Activated T-cell treated with anti-CD3 and anti-CD28 coated beads, Interleukin-2, amount 50 U/mL, for 48 hours (primary cell): ENCODE measurements around the gene IDNK.
A peak's percentile ranks its signal among the peaks of the same experiment; 100 is the strongest.
"Not testable (repeated sequence)": the region's sequence is repeated elsewhere in the genome, so short reads cannot be mapped to it uniquely, and the experiment has no call there.

Experiments used
- DNase-seq, 2 experiments: peaks; one replicate each; pipeline ENCODE4 v3.0.0-alpha.2; 2020

The IDNK gene

GRCh38 chr9:83622939-83623678 is at the start of gene IDNK:
Gene IDNK (plus strand): TSS chr9:83623143. CDS start chr9:83623172, 29 bp downstream.
- DNase-seq: peak; percentile 77 to 81

GRCh38 chr9:83574482-83574881 is 48.5 kb upstream of the IDNK start:
- DNase-seq: no peak

GRCh38 chr9:83582029-83582428 is 40.9 kb upstream of the IDNK start:
- DNase-seq: no peak

DNA sequence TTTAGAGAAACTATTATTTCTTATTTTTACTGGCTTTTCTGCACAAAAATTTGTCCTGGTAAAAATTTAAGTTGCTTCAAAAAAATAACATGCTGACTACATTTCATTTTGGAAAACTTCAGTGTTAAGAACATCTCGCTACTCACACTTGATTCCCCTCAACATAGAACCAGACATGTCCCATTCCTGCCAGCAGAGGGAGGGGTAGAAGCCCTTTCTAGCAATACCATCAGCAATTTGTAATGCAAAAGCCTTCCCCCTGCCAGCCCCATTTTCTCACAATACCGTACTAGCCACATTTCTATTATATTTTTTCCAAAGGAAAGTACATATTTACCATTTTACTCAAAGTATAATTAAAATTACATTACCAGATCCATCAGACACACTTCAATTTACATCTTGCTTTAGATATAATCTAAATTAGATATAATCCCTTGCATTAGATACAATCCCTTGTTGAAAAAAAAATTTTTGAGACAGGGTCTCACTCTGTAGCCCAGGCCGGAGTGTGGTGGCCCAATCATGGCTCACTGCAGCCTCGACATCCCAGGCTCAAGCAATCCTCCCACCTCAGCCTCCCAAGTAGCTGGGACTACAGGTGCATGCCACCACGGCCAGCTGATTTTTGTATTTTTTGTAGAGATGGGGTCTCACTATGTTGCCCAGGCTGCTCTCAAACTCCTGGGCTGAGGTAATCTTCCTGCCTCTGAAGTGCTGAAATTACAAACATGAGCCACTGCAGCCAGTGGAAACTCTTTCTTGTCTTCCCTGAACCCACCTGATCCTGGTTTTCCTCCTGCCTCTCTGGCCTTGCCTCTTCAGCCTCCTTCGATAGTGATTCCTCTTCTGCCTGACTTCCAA is 39.6 kb upstream of the IDNK start:
- peak; percentile 24 to 27 for DNase-seq

DNA sequence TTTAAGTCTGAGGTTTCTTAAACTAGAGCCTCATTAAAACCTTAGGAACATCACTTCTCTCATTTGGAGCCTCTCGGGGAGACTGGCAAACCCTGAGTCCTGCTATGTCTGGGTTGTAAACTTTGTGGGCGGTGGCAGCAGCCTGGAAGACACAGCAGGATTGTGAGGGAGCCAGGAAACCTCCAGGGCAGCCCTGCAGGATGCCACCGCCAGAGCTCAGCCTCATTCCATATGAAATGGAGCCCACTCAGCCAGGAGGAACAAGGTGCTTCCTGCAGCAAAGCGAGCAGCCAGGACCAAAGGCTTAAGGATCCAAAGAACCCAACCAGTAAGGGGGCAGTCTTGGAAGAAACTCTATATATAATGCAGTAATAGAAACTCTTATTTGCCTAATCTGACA is 37.9 kb upstream of the IDNK start:
- no peak for DNase-seq

- DNase-seq: no peak
Observed at GRCh38 chr9:83588256-83588655, 34.7 kb upstream of the IDNK start.

- peak; percentile 57 to 66 for DNase-seq
Observed at GRCh38 chr9:83596899-83597504, 25.9 kb upstream of the IDNK start.

- DNase-seq: no peak
Observed at GRCh38 chr9:83598487-83598886, 24.5 kb upstream of the IDNK start.

- no peak for DNase-seq
Observed at GRCh38 chr9:83599071-83599470, 23.9 kb upstream of the IDNK start.

GRCh38 chr9:83601463-83601862 is 21.5 kb upstream of the IDNK start:
- DNase-seq: no peak

GRCh38 chr9:83607620-83608019 is 15.3 kb upstream of the IDNK start:
- DNase-seq: not testable (repeated sequence)

DNA sequence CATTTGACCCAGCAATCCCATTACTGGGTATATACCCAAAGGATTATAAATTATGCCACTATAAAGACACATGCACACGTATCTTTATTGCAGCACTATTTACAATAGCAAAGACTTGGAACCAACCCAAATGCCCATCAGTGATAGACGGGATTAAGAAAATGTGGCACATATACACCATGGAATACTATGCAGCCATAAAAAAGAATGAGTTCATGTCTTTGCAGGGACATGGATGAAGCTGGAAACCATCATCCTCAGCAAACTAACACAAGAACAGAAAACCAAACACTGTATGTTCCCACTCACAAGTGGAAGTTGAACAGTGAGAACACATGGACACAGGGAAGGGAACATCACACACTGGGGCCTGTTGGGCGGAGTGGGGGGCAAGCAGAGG is 9.6 kb upstream of the IDNK start:
- not testable (repeated sequence) for DNase-seq

DNA sequence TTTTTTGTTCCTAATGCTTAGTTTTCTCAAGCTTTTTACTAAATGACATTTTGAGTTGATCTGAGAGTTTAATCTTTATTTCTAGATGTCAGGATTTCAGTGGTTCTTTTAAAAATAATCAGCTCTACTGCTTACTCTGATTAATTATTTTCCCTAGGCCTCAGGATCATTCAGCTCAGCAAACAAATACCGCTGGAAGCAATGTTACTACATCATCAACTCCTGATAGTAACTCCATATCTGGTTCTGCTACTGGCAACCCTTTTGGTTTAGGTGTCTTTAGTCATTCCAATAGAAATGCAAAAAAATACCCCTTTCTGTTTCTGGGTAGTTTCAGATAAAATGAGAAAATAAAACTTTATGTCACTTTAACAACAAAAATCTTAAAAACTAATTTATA is 5.6 kb upstream of the IDNK start:
- DNase-seq: no peak

DNA sequence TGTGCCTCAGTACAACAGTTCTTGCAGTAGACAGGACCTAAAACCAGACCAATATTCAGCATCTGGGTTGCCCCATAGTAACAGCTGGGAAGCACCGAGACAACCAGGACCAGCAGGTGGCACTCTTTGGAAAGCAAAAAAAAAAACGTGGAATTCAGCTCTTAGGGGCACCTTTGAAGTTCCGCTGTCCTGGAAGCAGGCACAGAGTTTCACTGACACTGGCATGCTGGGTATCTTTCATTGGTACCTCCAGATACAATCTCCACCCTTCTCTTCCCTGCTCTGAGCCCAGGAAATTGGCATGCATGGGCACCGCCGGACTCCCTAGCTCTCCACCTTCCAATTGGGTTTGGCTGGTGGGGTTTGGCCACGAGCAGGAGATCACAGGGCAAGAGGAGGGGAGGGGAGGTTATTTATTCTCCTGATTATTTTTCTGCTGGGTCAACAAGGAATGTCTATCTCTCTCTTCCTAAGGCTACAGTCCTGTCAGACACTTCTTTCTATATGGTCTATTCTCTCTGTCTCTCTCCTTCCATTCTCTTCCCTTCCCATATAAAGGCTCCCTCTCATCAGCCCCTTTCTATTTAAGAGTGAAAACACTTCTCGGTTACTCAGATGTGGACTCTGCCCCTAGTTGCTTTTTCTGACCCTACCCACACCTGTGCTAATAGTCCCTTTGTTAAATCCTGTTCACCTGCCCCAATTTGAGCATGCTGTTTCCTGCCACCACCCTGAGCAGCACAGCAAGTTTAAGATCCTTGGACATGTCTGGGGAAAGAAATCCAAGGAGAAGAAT is 1.9 kb upstream of the IDNK start:
- peak; percentile 43 to 50 for DNase-seq

DNA sequence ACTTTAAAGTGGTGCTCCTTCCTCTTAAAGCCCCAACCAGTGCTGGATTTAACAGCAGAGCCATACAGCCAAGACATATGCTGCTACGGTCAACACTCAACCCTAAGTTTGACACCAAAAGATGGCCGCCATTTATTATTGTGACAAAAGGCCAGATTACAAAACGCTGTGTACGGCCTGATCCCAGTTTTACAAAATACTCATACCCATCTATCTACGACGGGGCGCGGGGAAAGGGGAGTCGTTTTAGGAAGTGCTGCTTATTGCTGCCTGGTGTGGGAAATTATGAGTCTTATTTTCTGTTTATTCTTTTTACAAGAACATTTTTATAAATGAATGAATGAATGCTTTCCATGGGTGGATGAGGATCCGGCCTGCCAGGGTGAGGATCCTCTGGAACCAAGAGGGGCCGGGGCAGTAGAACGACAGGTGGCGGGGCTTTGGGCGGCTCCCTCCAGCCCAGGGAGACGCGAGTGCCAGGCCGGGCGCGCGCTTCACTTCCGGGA is 457 bp upstream of the IDNK start:
- no peak for DNase-seq

- DNase-seq: no peak
Observed at GRCh38 chr9:83623679-83624076, 735 bp downstream of the IDNK start.

DNA sequence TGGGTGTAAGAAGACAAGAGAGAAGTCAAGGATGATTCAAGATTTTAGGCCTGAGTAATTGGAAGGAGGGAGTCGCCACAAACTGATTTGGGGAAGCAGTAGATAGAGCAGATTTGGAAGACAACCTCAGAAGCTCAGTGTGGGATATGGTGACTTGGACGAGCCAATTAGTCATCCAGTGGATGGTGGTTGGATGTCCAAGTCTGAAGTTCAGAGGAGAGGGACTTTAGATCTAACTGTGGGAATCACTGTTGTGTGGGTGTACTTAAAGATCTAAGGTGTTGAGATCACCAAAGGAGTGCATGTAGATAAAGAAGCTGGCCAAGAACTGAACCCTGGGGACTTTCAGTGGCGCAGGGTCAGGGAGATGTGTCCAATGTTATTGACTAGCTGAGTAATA is 2.2 kb downstream of the IDNK start:
- no peak for DNase-seq

GRCh38 chr9:83628540-83628939 is 5.6 kb downstream of the IDNK start:
- no peak for DNase-seq

DNA sequence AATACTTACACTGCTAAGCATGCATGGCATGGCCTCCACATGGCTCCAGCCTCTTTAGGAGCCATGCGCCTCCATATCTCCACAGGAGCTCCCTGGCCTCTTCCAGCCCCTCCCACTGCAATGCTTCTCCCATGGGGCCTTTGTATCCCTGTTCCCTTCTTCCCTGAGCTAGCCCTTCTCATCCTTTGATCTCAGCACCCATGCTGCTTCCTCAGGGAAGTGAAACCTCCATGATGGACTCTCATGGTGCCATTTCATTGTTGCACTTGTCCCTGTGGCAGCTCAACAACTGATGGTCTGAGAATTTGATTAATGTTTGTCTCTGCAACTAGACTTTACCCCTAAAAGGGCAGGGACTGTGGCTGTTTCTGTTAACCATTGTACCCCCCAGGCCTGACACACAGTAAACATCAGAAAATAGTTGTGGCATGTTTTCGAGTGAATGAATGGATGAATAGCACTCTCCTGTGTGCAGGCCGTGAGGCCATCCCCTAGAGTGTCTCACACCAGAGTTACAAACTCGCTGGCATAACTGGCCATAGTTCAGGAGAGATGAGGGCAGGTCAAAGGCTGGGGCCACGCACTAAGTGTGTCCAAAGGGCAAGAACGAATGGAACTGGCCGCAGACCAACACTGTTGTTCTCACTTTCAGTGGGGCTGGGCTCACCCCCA is 6.6 kb downstream of the IDNK start:
- no peak for DNase-seq

DNA sequence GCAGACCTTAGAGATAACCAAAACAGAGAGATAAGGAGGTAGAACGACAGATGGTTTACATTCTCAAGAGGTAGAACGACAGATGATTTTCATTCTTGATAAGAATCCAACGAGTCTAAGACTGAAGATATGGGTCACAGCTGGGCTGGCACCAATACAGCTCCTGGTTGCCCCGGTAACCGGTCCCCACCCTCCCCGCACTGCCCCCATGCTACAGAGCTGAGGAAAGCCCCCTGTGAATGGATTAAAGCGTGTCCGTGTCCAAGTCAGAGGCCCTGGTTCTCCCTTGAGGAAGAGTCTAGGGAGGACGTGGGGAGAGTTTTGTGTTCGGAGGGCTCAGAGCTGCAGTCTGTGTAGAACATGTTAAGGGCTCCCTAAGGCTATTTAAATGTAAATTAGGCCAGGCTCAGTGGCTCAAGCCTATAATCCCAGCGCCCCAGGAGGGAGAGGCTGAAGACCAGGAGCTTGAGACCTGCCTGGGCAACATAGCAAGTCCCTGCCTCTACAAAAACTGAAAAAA is 8.1 kb downstream of the IDNK start:
- no peak for DNase-seq

DNA sequence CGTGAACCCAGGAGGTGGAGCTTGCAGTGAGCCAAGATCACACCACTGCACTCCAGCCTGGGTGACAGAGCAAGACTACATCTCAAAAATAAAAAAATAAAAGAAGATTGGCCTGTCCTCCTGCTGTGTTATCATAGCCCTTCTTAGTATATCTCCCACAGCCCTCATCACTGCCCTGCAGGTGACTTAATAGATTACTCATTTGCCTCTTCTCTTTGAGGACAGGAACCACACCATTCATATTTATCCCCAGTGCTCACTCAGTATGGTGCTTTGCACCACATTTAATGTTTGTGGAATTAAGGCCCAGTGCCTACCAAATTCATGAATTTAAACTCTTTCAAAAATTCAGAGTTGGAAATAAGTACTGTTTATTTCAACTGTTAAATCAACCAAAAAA is 10.3 kb downstream of the IDNK start:
- DNase-seq: no peak

GRCh38 chr9:83633676-83634075 is 10.7 kb downstream of the IDNK start:
- no peak for DNase-seq
